Left lung (tissue), 14 donors: ENCODE measurements around the gene LMF1. TPM values are rescaled to one million over a fixed set of nuclear protein-coding genes. Genes with fewer than 3 reads are reported as not detected.

ENCODE experiments used
- ATAC-seq: fragments of 200-7000 bp; cut with Tn5 transposase; one replicate; pipeline ENCODE4 v1.9.1; 2020; ENCODE audit warnings: moderate library complexity
- DNase-seq, 4 donors: peaks; one replicate each; pipeline ENCODE4 v3.0.0-alpha.2; 2013 to 2020
- H3K27ac ChIP-seq, 2 donors: fragments of 200-600 bp; sonication (generic) in 1 of 2; one replicate each; pipeline versions ENCODE4 v1.5.0 to v1.8.0; 2020 to 2021
- H3K27me3 ChIP-seq, 2 donors: fragments of 200-600 bp; sonication (generic) in 1 of 2; one replicate each; pipeline versions ENCODE4 v1.5.0 to v1.8.0; 2020 to 2021
- H3K36me3 ChIP-seq, 2 donors: fragments of 200-600 bp; sonication (generic) in 1 of 2; one replicate each; pipeline versions ENCODE4 v1.5.0 to v1.8.0; 2020 to 2021
- H3K4me1 ChIP-seq, 2 donors: fragments of 200-600 bp; one replicate each; pipeline ENCODE4 v1.8.0; 2021
- H3K4me3 ChIP-seq, 2 donors: fragments of 200-600 bp; sonication (generic) in 1 of 2; one replicate each; pipeline versions ENCODE4 v1.5.0 to v1.8.0; 2020 to 2021; ENCODE audit warnings: mild to moderate bottlenecking in 1 of 2
- H3K9me3 ChIP-seq, 2 donors: fragments of 200-600 bp; sonication (generic) in 1 of 2; one replicate each; pipeline versions ENCODE4 v1.5.0 to v1.8.0; 2020 to 2021
- intact Hi-C, 2 donors: fragments of 100-400 bp; cut with DNase I; formaldehyde crosslinking; loops; one replicate each; pipeline versions ENCODE4 v1.11.2 to v1.14.2; 2022
- long read RNA-seq, 12 donors: library from polyadenylated mRNA in 2 of 12; unstranded in 2 of 12; transcript quantifications; one replicate each; pipeline ENCODE4 v2.0.0 and lab custom pipeline, GENCODE V29; 2019 to 2026
- polyA plus RNA-seq, 6 donors: library from polyadenylated mRNA; unstranded; fragments of 120-200 nt; gene quantifications; one replicate each; pipeline ENCODE4 v1.2.1, GENCODE V29; 2013; ENCODE audit not compliant: insufficient read length in 6 of 6
- total RNA-seq, 2 donors: library from RNA; stranded (reverse); fragmentation: NEBNext Ultra II Directional; extraction: Animal tissue kit (Norgen Biotek cat#: 25700); gene quantifications; one replicate each; pipeline ENCODE4 v1.2.1, GENCODE V29; 2021
- TF ChIP-seq, protein P1 (sequence below), 2 donors: fragments of 200-600 bp; sonication (generic) in 1 of 2; IDR thresholded peaks; one replicate each; pipeline versions ENCODE4 v1.5.0 to v1.8.0; 2021; ENCODE audit warnings: antibody characterized with exemption in 2 of 2
- donor health status: DM: no; HTN: yes; CAD: no.
- donor health status: DM: no; HTN: no; CAD: no.

The LMF1 gene
- total RNA-seq (10 to 100 TPM; 15.5 to 21.7 TPM), polyA plus RNA-seq (10 to 100 TPM; 16.3 to 23.1 (median 20.4) TPM)
- long read RNA-seq, donor 1, transcript LMF1-217 (1 exons, 1,448 nt), result major isoform, 6 of 11 reads
- long read RNA-seq, donor 1, partial matches to known transcripts, result 0 of 11 reads
- long read RNA-seq, donor 1, other reads (novel, unspliced or antisense), result 0 of 11 reads
- long read RNA-seq, donor 2, partial matches to known transcripts, result 6 of 12 reads
- long read RNA-seq, donor 2, other reads (novel, unspliced or antisense), result 0 of 12 reads
- long read RNA-seq, donor 3, partial matches to known transcripts, result 0 of 2 reads
- long read RNA-seq, donor 3, other reads (novel, unspliced or antisense), result 0 of 2 reads
- long read RNA-seq, donor 4, partial matches to known transcripts, result 0 of 1 reads
- long read RNA-seq, donor 4, other reads (novel, unspliced or antisense), result 0 of 1 reads
- long read RNA-seq, donor 5, partial matches to known transcripts, result 0 of 1 reads
- long read RNA-seq, donor 5, other reads (novel, unspliced or antisense), result 0 of 1 reads
- long read RNA-seq, donor 6, partial matches to known transcripts, result 0 of 5 reads
- long read RNA-seq, donor 6, other reads (novel, unspliced or antisense), result 0 of 5 reads
- long read RNA-seq, donor 7, partial matches to known transcripts, result 0 of 2 reads
- long read RNA-seq, donor 7, other reads (novel, unspliced or antisense), result 0 of 2 reads
- long read RNA-seq, donor 8, partial matches to known transcripts, result 0 of 7 reads
- long read RNA-seq, donor 8, other reads (novel, unspliced or antisense), result 0 of 7 reads
- long read RNA-seq, donor 9, result 0 reads
- long read RNA-seq, donor 10, partial matches to known transcripts, result 0 of 3 reads
- long read RNA-seq, donor 10, other reads (novel, unspliced or antisense), result 1 of 3 reads
- long read RNA-seq, donor 11, result 0 reads
- long read RNA-seq, donor 12, result 0 reads

DNA sequence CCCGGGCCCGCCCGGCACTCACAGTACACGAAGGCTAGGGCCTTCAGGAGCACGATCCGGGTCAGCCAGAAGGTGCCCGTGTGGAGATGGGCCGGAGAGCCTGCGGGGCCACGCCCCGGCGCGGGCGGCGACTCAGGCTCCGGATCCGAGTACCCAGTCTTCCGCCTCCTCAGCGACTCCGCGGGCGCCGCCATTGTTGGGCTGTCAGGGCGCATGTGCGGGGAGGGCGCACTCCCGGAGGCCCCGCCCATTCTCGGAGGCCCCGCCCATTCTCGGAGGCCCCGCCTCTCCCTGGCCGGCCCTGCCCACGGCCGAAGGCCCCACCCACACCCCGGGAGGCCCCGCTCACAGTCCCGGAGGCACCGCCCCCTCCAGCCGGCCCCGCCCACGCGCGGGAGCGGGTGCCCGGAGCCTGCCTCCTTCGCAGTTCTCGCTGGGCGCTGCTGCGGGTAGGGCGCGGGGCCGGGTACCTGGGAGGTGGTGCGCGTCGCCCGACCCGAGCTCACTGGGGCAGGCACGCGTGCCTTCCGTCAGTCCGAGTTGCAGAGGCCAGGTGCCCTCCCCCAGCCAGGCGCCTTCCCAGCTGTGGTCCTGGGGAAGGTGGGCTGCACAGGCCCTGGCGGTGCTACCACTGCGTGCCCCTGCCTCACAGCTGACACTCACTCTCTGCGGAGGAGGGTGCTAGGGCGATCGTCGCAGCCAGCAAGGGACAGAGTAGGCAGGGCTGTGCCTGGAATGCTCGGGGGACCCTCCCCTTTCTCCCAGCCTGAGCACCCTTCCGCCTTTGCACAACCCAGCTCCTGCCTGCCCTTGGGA lies at the start of gene LMF1:
Gene LMF1 (minus strand): TSS at position 219 of the 816 bp plus-strand sequence. CDS start 4 bp downstream, at position 215.
- intact Hi-C loops, result no loop called here
- peaks cover 0 to 24% of the 10 kb centered on the region in 2 donors for H3K36me3 ChIP-seq
- peaks cover 0 to 6% of the 10 kb centered on the region in 2 donors for H3K27me3 ChIP-seq
- peak within 1 kb of the TSS; percentile 90 to 95 for H3K4me3 ChIP-seq
- TF ChIP-seq, protein P1, sequence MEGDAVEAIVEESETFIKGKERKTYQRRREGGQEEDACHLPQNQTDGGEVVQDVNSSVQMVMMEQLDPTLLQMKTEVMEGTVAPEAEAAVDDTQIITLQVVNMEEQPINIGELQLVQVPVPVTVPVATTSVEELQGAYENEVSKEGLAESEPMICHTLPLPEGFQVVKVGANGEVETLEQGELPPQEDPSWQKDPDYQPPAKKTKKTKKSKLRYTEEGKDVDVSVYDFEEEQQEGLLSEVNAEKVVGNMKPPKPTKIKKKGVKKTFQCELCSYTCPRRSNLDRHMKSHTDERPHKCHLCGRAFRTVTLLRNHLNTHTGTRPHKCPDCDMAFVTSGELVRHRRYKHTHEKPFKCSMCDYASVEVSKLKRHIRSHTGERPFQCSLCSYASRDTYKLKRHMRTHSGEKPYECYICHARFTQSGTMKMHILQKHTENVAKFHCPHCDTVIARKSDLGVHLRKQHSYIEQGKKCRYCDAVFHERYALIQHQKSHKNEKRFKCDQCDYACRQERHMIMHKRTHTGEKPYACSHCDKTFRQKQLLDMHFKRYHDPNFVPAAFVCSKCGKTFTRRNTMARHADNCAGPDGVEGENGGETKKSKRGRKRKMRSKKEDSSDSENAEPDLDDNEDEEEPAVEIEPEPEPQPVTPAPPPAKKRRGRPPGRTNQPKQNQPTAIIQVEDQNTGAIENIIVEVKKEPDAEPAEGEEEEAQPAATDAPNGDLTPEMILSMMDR (IDR thresholded peaks at IDR 0.05), result no peak
- peaks cover 0 to 3% of the 10 kb centered on the region in 2 donors for H3K9me3 ChIP-seq
- DNase-seq, result peak; percentile 81 to 99 (median 94)
- H3K4me1 ChIP-seq, result peaks cover 9 to 17% of the 10 kb centered on the region in 2 donors
- ATAC-seq, result peak; percentile 99
- peak within 1 kb of the TSS; percentile 69 to 78 for H3K27ac ChIP-seq

DNA sequence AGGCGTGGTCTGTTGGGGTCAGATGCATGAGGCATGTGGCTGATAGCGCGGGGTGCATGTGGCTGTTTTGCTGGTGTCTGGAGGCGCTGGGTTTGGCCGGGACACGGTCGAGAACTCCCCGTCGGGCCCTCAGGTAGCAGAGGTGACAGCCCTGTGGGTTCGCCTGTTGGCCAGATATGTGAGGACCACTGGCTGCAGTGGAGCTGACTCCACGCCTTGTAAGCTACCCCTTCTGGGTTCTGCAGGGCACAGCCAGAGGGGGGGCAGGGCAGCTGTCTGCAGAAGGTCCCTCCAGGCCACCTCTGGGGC lies 49.3 kb upstream of the LMF1 start:
- H3K36me3 ChIP-seq, result no peaks in the 10 kb centered on the region
- H3K4me3 ChIP-seq, result no peak overlapping the region
- intact Hi-C loops, result no loop called here
- DNase-seq (no peak), ATAC-seq (no peak)
- no peaks in the 10 kb centered on the region for H3K9me3 ChIP-seq
- no peak overlapping the region for H3K27ac ChIP-seq
- H3K4me1 ChIP-seq, result no peaks in the 10 kb centered on the region
- H3K27me3 ChIP-seq, result peaks cover 0 to 68% of the 10 kb centered on the region in 2 donors
- TF ChIP-seq, protein P1 (IDR thresholded peaks at IDR 0.05), result no peak

DNA sequence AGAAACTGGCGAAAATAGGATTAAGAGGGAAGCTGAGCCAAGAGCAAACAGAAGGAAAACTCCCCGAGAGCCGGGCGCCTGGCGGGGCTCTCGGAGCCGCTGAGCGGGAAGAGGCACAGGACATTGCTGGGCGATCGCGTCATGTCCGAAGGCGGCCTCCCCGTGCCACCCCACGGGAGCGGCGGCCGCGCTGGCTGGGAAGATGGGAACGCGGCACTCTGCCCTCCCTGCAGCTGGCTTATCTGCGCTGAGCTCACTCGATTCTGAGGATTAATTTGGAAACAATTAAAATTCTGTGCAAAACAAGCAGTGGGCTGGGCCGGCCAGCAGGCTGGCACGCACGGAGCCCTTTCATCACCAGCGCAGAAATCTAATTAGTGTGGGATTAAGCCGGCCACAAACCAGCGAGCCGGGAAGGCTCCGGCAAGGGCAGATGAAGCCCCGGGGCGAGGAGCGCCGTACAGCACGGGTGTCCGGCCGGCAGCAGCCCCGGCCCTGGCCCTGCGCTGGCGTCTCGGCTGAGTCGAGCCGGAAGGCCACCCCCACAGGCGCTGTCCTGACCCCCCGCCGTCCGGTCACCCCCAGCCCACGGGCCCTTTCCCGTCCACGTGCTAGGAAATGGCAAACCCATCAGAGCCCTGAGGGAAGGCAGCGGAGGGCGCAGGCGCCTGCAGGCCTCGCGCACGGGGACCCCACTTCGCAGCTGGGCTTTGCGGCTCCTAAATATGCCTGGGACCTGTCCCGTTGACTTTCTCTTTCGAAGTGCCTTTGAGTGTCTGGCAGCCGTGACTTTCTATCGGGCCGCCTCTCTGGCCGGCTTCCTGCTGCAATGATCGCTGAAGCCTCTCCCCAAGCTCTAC lies 48.7 kb upstream of the LMF1 start:
- no peaks in the 10 kb centered on the region for H3K4me1 ChIP-seq
- peaks cover 0 to 62% of the 10 kb centered on the region in 2 donors for H3K27me3 ChIP-seq
- TF ChIP-seq, protein P1 (IDR thresholded peaks at IDR 0.05), result no peak
- H3K27ac ChIP-seq, result no peak overlapping the region
- H3K36me3 ChIP-seq, result no peaks in the 10 kb centered on the region
- ATAC-seq, result peak; percentile 78
- H3K4me3 ChIP-seq, result no peak overlapping the region
- no peak for DNase-seq
- H3K9me3 ChIP-seq, result no peaks in the 10 kb centered on the region
- intact Hi-C loops, result no loop called here

DNA sequence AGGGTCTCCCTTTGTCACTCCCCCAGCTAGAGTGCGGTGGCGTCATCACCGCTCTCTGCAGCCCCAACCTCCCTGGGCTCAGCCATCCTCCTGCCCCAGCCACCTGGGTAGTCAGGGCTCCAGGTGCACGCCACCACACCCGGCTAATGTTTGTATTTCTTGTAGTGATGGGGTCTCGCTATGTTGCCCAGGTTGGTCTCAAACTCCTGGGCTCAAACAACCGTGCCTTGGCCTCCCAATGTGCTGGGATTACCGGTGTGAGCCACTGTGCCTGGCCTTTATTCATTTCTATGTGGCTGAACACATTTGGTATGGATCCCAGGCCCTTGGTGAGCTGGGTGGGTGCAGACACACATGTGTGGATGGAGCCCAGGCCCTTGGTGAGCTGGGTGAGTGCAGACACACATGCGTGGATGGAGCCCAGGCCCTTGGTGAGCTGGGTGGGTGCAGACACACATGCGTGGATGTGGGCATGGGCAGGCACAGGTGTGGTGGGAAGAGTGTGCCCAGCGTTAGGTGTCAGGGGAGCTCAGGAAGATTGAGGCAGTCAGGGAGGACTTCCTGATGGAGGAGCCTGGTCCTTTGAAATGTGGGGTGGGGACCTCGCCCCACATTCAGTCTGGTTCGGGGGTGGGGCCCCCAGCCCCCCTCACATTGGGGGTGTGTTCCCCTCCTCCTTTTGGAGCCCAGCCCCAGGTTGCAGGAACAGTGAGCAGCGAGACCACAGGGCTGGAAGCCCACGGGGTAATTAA lies 47.8 kb upstream of the LMF1 start:
- intact Hi-C loops, result no loop called here
- no peak overlapping the region for H3K4me3 ChIP-seq
- DNase-seq, result no peak
- no peaks in the 10 kb centered on the region for H3K9me3 ChIP-seq
- ATAC-seq, result no peak
- TF ChIP-seq, protein P1 (IDR thresholded peaks at IDR 0.05), result no peak
- H3K36me3 ChIP-seq, result no peaks in the 10 kb centered on the region
- no peak overlapping the region for H3K27ac ChIP-seq
- H3K27me3 ChIP-seq, result peaks cover 0 to 54% of the 10 kb centered on the region in 2 donors
- H3K4me1 ChIP-seq, result no peaks in the 10 kb centered on the region
